Loucy (cell line): ENCODE results near the gene ITCH.

Experiments used
- CTCF ChIP-seq: fragments of 200-600 bp; sonication (generic); conservative IDR thresholded peaks from 2 replicates; pipeline ENCODE4 v1.5.1; 2014; ENCODE audit warnings: mild to moderate bottlenecking, antibody characterized with exemption, low read length
- EZH2phosphoT487 ChIP-seq: fragments of 200-600 bp; IDR thresholded peaks from 2 replicates; pipeline ENCODE4 v1.6.1; 2018; ENCODE audit warnings: antibody characterized with exemption, mild to moderate bottlenecking, moderate library complexity, borderline replicate concordance

DNA sequence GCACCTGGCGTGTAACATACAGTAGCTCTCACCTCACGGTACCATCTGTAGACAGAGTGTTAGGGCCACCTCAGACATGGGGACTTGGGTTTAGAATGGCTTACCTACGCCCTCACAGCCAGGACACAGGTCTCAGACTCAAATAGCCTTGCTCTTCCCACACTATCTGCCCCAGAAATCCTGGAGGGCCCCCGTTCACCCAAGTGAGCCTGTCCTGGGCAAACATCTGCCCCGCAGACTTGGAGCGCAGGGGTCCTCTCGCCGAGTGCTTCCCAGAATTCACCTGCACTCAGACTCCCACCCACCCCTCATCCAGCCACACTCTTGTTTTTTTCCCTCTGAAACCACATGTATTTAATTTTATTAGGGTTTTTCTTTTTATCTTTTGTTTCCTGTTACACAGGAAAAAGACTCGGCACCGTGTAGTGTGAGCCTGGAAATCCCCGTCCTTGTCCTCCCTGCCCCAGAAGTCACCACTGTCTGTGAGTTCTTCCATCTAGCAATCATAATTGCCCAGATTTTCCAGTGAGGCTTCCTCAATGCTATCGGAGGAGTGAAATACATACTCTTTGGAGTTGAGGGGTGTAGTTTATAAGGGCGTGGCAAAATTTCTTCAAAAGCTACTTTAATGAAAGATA, 178.3 kb downstream of the ITCH start:
- TF ChIP-seq CTCF (no peak), EZH2phosphoT487 (no peak)
